Stomach (tissue), 4 donors: ENCODE results near the gene NEBL.

Source experiments
- CTCF ChIP-seq, 7 experiments: fragments of 450-650 bp in 4 of 7; fragments of 200-600 bp in 3 of 7; sonication (generic) in 3 of 7; IDR thresholded peaks; one replicate each; pipeline ENCODE4 v1.5.1; 2016 to 2019; ENCODE audit warnings: antibody characterized with exemption in 7 of 7, control low read depth in 2 of 7, mild to moderate bottlenecking in 1 of 7
- EP300 ChIP-seq: sonication (generic); formaldehyde crosslinking; IDR thresholded peaks from one replicate; pipeline ENCODE4 v1.6.1; 2017; ENCODE audit warnings: antibody characterized with exemption
- POLR2A ChIP-seq, 4 donors: fragments of 450-650 bp; IDR thresholded peaks; one replicate each; pipeline ENCODE4 v1.6.1; 2016; ENCODE audit warnings: antibody characterized with exemption in 4 of 4, control low read depth in 2 of 4, mild to moderate bottlenecking in 1 of 4, moderate library complexity in 1 of 4
- POLR2AphosphoS5 ChIP-seq, 3 donors: sonication (generic); formaldehyde crosslinking; IDR thresholded peaks; one replicate each; pipeline ENCODE4 v1.6.1; 2016; ENCODE audit warnings: antibody characterized with exemption in 3 of 3

DNA sequence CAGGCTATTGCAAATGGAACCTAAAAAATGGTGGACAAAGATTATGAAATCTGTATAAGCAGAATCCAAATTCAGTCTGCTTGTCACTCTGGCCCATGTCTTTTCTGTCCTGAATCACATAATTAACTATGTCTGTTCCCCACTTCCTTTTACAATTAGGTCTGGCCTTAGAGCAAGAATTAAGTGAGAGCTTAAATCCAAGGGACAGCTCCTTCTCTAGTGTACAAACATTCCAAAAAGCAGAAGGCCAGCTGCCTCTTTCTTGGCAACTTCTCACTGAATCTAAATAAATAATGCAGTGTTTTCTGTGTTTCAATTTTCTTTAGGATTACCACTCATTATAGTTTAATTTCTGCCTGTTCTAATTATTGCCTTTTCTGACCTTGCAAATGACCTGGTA is 39.3 kb upstream of the NEBL start:
- TF ChIP-seq POLR2AphosphoS5 (IDR thresholded peaks at IDR 0.05): no peak
- no peak for TF ChIP-seq POLR2A (IDR thresholded peaks at IDR 0.05)
- no peak for TF ChIP-seq CTCF (IDR thresholded peaks at IDR 0.05)
- no peak for TF ChIP-seq EP300
